ENCODE data around the gene IGLON5.
A peak's percentile ranks its signal among the peaks of the same experiment; 100 is the strongest.

The IGLON5 gene

GRCh38 chr19:51318687-51319648, 7.5 kb downstream of the IGLON5 start:
- DNase-seq = no peak

- DNase-seq = no peak
Observed at GRCh38 chr19:51319649-51320279, 8.3 kb downstream of the IGLON5 start.

- no peak for DNase-seq
Observed at GRCh38 chr19:51320280-51320657, 8.8 kb downstream of the IGLON5 start.

- no peak for DNase-seq
Observed at GRCh38 chr19:51321799-51322198, 10.4 kb downstream of the IGLON5 start.

- DNase-seq = no peak
Observed at GRCh38 chr19:51323481-51324166, 12.2 kb downstream of the IGLON5 start.

GRCh38 chr19:51324167-51324481, 12.7 kb downstream of the IGLON5 start:
- no peak for DNase-seq

GRCh38 chr19:51325161-51325976, 13.9 kb downstream of the IGLON5 start:
- DNase-seq = no peak

GRCh38 chr19:51326216-51327065, 15.0 kb downstream of the IGLON5 start:
- no peak for DNase-seq

GRCh38 chr19:51327066-51328001, 15.9 kb downstream of the IGLON5 start:
- DNase-seq = peak; percentile 78

- DNase-seq = no peak
Observed at GRCh38 chr19:51329411-51329810, 18.0 kb downstream of the IGLON5 start.

GRCh38 chr19:51330366-51330765, 18.9 kb downstream of the IGLON5 start:
- no peak for DNase-seq

GRCh38 chr19:51331193-51331592, 19.7 kb downstream of the IGLON5 start:
- peak; percentile 0 for DNase-seq

- no peak for DNase-seq
Observed at GRCh38 chr19:51331716-51332115, 20.3 kb downstream of the IGLON5 start.

- DNase-seq = no peak
Observed at GRCh38 chr19:51333836-51334460, 22.5 kb downstream of the IGLON5 start.

GRCh38 chr19:51337141-51337860, 25.9 kb downstream of the IGLON5 start:
- no peak for DNase-seq

- no peak for DNase-seq
Observed at GRCh38 chr19:51337861-51338562, 26.6 kb downstream of the IGLON5 start.

GRCh38 chr19:51338563-51339312, 27.3 kb downstream of the IGLON5 start:
- peak; percentile 87 for DNase-seq

GRCh38 chr19:51339313-51339686, 27.9 kb downstream of the IGLON5 start:
- no peak for DNase-seq
